SK-N-MC (cell line): ENCODE results near the gene SEC14L1.

Source experiments
- EZH2 ChIP-seq: fragments of 200-600 bp; sonication (generic); IDR thresholded peaks from one replicate; pipeline ENCODE4 v1.6.1; 2017; ENCODE audit warnings: antibody characterized with exemption
- FOXP2 ChIP-seq: optimal IDR thresholded peaks from 2 replicates; pipeline ENCODE3; 2011; ENCODE audit warnings: mild to moderate bottlenecking, moderate library complexity; ENCODE audit not compliant: insufficient read depth; ENCODE audit errors: extremely low read length, control extremely low read depth
- POLR2AphosphoS5 ChIP-seq: IDR thresholded peaks from 2 replicates; pipeline ENCODE4 v1.6.1; 2012; ENCODE audit warnings: mild to moderate bottlenecking, low read depth, low read length, borderline replicate concordance

GRCh38 chr17:77225265-77225664 lies 84.5 kb downstream of the SEC14L1 start:
- TF ChIP-seq EZH2 (no peak), POLR2AphosphoS5 (no peak), FOXP2 (no peak)
